Activated CD4-positive, alpha-beta T cell treated with anti-CD3 and anti-CD28 coated beads for 48 hours (primary cell): ENCODE results near the gene GLB1L3.

Source experiments
- DNase-seq: peaks from one replicate; pipeline ENCODE4 v3.0.0-alpha.2; 2020

The GLB1L3 gene, protein sequence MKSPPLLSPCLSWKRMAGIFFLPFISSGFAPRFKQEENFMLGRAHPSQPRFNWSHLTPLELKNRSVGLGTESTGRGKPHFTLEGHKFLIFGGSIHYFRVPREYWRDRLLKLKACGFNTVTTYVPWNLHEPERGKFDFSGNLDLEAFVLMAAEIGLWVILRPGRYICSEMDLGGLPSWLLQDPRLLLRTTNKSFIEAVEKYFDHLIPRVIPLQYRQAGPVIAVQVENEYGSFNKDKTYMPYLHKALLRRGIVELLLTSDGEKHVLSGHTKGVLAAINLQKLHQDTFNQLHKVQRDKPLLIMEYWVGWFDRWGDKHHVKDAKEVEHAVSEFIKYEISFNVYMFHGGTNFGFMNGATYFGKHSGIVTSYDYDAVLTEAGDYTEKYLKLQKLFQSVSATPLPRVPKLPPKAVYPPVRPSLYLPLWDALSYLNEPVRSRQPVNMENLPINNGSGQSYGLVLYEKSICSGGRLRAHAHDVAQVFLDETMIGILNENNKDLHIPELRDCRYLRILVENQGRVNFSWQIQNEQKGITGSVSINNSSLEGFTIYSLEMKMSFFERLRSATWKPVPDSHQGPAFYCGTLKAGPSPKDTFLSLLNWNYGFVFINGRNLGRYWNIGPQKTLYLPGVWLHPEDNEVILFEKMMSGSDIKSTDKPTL

DNA sequence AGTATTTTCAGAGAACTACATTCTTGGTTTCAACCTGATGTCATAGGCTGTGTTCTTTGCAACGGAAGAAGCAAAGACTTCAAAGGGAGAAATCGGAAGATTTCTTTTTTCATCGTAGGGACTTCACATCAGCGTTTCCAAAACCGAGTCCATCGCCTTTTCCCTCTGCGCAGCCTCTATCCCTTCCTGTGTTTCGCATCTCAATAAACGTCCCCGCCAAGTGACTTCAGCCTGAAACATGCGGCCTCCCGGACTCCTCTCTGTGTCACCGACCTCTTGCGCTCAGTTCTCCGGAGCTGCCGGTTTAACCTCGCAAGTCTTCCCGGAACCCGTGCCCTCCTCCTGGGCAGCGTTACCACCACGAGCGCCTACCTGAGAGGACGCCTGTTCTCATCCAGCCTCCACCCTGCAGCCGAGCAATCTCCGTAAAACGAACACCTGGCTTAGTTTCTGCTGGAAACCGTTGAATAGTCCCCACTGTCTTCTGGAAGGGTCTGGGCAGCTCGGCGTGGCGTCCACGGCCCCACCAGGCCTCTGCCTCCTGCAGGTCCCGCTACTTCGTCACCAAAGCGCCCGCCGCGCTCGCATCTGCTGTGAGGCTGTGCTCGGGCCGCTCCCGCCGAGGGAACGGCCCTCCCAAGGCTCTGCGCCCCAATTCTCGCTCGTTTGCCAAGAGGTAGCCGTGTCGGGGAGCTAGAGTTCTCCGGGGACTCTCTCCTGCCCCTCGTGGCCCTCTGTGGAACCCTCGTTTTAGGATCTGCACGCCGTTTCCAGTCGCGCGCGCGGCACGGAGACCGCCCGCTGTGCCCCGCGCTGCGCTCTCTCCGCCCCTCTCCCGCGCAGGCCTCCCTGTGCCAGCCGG lies at the start of gene GLB1L3:
TSS of gene GLB1L3 (plus strand) at position 846 of the 862 bp plus-strand sequence. CDS start 362 bp downstream, outside the sequence.
- DNase-seq = peak; percentile 87

DNA sequence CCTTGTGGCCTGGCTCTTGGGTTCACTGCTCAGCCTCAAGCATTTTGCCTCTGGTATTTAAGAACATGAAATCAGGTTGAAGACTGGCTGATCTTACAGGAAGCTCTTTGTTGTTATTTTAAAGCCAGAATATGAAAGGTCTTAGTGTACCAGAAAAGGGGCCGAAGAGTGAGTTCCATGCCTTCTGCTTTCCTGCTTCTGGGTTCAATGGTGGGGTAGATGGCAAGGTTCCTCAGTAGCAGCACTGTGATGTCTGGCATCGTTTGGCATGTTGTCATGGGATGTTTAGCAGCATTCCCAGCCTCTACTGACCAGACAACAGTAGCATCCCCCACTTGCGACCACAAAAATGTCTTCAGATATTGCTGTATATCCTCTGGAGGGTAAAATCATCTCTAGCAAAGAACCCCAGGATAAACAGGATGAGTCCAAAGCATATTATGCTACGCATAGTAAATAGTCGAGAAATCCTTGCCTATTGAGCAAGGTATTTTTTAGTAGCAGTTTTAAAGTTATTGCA lies 49.3 kb upstream of the GLB1L3 start:
- DNase-seq = no peak

DNA sequence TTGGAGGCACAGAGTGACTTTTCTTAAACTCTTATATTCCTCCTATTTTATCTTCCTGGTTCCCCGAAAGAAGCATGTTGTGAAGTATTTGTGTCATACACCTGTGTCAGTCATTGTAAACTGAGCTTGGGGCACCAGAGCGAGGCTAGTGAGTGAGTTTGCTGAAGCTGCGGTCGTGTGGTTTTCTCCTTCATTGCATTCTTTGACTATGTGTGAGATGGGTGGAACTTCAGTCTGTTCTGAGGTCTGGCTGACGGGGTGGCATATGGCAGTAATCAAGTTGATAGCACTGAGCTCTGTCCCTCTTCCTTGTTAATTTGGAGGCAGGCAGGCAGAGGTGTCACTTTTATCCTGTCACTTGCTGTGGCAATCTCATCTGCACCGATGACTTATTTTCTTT lies 47.6 kb upstream of the GLB1L3 start:
- peak; percentile 39 for DNase-seq

DNA sequence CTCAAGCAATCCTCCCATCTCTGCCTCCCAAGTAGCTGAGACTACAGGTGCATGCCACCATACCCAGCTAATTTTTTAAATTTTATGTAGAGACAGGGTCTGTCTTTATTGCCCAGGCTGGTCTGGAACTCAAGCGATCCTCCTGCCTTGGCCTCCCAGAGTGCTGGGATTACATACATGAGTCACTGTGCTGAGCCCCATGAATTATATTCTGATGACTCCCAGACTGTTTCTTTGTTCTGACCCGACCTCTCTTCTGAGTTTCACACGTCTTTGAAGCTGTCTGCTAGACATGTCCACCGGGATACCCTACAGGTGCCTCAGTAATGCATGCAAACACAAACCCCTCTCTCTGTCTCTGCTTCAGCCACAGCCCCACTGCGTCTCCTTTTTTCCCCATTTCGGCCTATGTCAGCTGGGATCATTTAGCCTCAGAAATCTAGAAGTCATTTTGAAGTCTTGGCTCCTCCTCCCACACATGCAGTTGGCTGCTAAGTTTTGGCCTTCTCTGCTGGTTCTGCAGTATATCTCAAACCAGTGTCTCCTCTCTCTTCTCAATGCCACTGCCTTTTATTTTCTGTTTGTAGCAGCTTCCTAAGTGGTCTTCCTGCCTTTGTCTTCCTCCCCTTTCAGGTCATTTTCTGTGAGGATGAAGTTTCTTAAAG lies 46.9 kb upstream of the GLB1L3 start:
- no peak for DNase-seq

DNA sequence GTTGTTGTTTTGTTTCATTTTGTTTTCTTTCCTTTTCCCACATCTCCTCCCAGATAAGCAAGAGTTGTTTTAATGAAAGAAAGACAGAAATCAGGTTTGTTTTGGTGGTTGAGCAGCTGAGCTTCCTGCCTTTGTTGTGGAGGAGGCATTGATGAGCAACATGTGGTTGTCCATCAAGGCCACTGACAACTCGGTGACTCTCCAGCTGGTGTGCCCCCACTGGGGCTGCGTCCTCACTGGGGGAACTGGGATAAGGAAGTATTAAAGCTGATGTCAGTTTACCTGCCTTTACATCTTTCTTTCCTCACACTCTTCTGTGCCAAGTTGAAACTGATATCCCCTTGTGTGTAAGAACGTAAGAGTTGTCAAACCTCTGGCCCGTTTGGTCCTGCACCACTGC lies 45.8 kb upstream of the GLB1L3 start:
- no peak for DNase-seq

DNA sequence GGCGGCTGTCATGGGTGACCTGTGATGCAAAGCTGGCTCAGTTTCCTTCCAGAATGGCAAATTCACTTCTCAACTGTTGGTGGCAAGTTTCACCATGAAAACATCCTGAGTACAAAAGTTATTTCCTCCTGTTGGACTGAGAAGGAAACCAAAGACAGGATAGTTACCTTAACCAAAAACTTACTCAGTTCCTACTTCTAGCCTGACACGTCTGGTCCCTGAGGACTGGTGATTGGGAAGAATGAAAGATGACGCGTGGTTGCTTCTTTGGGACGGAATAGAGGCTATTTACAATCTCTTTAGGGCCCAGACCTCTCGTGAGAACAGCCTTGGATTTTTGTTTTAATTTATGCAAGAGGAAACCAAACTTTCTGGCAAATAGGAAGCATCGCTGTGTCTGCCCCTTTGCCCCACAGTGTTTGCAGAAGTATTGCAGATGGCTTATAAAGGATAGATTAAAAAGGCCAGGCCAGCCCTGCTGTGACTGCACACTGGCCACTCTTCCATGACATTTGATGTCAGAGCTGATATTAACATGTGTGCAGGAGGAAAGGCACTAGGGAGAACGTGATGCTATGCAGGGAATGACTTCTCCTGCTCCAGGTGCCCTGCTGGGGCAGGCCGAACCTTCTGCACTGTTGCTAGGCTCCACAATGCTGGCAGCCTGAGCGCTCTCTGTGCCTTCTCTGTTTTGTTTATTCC lies 44.1 kb upstream of the GLB1L3 start:
- DNase-seq = no peak

DNA sequence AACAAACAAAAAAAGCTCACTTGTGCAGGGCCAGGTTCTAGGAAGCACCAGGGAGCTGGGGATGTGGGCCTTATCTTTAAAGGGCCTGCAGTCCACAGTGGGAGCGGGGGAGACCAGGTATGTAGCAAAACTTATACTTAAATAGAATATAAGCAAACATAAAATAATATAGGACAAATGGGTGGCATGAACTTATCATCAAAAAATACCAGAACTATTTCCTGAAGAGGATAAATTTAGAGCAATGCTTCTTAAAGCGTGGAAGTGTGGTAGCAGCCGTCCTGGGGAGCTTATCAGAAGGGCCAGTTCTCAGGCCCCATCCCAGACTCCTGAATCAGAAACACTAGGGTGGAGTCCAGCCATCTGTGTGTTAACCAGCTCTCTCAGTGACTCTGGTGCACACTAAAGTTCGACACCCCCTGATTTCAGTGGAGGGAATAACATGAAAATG lies 42.4 kb upstream of the GLB1L3 start:
- no peak for DNase-seq

DNA sequence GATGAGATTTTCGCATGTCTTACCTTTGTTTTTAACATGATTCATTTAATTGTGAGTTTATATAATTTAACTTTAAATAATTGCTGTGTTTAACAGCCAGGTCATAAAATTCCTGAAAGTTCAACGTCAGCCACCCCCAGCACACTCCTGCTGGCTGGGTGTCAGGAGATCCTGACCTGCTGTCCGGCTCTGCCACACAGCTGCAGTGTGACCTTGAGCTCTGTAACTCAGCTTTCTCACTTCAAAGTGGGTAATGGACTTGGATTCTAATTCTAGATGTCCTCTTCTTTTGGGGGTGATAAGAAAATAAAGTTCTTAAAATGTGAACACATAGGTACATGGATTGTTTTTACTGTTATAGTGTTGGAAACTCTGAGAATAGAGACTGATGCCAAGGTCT lies 40.8 kb upstream of the GLB1L3 start:
- no peak for DNase-seq

DNA sequence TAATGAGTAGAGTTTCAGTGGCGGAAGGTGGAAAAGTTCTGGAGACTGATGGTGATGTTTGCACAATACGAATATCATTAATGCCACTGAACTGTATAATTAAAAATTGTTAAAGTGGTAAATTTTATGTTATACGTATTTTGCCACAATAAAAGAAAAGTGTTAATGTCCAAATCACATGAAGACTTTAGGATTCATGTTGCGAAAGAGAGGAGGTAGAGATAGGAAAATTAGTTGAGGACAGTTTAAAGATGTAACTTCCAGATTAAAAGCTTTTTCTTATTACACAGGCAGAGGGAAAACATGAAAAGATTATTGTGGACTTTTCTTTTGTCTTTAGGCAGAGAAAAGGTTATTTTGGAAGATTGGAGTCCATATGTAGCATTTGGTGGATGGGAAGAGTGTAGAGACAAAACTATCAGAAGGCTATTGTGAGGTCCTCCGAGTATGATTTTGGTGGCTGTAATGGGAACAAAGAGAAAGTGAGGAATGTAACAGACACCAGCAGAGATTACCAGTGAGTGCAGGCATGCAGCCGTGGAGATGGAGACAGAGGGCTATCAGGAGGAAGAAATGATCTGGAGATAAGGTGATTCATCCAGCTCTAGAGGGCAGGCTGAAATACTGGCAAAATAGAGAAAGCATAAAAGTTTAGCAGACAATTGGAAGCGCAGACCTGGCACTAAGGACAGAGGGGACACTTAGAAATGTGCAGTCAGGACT lies 39.2 kb upstream of the GLB1L3 start:
- no peak for DNase-seq

DNA sequence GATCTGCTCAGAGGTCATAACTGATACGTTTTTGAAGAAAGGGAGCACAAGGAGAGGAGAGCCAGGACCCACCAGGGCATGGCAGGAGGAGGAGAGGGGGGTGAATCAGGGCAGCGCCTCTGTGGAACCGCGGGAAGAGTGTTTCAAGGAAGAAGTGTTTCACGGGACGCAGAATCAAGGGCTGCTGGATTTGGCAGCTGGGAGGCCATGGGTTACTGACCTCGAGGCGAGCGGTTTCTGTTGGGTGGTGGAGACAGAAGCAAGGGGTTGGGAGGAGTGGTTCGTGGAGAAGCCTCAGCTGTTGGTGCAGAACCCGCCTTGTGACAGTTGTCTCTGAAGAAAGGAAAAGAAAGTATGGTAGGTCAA lies 38.6 kb upstream of the GLB1L3 start:
- DNase-seq = no peak

DNA sequence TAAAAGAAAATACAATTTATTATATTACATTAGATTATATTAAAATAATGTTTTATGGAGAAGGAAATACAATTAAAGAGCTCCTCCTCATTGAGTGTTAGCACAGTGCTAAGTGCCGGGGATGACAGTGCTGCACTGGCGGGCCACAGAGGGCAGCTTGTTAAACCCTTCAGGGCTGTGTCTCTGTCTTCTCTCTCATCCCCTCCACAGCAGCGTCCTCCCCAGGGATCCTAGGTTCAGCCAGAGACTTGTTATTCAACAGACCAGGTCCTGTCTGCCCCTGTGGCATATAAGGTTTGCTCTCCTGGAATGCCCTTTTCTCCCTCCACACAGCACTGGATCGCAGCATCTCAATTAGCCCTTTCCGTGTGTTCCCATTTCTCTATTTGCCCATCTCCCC lies 37.2 kb upstream of the GLB1L3 start:
- no peak for DNase-seq

DNA sequence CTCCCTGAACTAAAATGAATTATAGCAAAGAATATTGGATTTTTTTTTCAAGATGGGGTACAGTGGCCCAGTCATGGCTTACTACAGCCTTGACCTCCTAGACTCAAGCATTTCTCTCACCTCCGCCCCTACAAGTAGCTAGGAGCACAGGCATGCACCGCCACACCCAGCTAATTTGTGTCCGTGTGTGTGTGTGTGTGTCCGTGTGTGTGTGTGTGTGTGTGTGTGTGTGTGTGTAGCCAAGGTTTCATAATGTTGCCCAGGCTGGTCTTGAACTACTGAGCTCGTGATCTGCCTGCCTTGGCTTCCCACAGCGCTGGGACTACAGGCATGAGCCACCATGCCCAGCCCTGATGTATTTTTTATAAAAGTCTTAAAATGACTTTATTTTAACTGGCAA lies 35.6 kb upstream of the GLB1L3 start:
- no peak for DNase-seq

DNA sequence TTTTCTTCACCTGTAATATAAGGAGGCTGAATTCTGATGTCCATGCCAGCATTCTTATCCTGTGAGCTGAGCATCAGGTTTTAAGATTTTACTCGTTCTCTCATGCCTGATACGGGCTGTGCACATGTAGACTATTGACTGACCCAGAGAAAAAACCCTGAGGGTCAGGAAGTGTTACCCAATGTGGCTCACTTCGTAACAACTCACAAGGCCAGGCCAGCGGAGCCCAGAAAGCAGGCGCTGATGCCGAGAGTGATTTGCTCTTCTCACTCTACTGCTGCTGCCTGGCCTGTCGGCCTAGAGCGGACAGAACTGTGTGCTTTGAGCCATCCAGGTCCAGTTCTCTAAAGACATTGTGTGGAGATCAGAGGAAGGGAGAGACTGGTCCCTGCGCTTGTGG lies 33.8 kb upstream of the GLB1L3 start:
- no peak for DNase-seq

DNA sequence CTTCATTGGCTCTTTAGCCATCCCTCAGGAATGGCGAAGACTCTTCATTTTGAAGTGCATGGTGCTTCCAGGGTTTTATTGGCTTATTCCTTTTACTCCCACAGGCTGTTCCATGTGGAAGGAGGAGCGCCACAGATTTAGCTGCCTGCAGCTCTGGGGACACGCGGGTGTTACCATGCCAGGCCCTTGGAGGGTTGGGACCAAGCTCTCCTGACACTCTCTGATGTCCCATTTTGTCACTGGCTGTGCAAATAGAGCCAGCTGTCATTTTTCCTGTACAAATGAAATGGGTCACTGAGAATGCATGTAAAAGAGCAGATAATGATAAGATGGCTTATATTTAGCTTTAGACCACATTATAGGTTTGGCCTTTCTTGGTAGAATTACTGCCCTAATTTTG lies 32.3 kb upstream of the GLB1L3 start:
- no peak for DNase-seq

DNA sequence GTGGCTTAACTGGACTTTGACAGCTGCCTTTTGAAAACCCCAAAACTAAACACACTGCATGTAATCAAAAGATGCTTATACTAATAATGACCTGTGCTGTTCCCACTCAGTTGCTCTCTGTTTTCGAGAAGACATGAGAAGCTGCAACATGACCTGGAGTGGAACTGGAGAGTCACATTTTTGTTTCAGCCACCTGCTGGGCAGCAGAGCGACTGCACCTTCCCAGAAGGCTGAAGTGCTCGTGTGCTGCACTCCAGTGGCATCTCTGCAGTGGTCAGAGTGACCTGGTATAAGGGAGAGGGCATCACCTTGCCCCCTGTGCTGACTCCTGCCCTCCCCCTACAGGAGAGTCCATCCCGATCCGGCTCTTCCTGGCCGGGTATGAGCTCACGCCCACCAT lies 31.6 kb upstream of the GLB1L3 start:
- peak; percentile 31 for DNase-seq

DNA sequence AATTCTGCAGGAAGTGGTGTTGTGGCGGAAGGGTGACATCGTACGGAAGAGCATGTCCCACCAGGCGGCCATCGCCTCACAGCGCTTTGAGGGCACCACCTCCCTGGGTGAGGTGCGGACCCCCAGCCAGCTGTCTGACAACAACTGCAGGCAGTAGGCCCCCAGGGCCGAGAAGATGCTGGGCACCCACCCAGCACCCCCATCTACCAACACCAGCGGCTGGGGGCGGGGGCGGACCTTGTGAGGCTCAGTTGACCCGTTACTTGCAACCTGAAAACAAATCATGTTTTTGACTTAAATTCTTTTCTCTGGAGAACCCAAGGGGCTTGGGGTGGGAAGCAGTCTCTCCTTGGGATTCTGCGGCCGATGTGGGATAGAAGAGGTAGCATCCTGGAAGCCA lies 30.7 kb upstream of the GLB1L3 start:
- DNase-seq = no peak

DNA sequence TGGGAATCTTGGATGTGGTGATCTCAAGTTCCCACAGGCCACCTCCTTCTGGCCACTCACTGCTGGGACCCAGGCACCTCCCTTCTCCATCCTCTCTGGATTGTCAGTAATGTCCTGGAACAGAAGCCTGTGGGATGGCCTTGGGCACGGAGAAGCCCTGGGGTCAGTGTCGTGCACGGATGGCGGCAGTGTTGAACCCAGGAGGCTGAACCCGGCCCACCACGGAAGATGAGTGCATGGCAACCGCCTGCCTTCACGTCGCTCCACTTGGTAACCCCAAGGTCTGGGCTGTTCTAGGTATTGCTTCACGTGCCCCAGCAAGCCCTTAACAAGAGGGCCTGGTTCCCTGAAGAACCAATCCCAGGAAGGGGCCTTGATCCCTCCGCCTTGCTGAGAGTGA lies 30.1 kb upstream of the GLB1L3 start:
- DNase-seq = no peak

DNA sequence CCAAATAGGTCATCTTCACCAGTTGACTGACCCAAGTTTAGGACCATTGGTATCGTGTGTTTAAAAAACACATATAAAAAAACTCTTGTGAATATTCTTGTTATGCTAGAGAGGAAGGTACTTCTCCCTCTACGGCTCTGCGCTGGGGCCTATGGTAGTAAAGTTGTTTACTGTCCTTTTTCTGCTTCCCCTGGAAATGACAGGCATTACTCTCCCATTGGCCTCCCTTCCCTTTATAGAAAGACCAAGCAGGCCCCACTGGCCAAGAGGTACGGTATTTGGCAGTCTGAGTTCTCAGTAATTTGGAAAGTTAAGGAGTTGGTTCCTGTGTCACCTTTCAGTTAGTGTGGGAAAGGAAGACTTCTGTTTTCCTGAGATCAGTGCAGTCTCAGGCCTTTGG lies 29.5 kb upstream of the GLB1L3 start:
- no peak for DNase-seq

DNA sequence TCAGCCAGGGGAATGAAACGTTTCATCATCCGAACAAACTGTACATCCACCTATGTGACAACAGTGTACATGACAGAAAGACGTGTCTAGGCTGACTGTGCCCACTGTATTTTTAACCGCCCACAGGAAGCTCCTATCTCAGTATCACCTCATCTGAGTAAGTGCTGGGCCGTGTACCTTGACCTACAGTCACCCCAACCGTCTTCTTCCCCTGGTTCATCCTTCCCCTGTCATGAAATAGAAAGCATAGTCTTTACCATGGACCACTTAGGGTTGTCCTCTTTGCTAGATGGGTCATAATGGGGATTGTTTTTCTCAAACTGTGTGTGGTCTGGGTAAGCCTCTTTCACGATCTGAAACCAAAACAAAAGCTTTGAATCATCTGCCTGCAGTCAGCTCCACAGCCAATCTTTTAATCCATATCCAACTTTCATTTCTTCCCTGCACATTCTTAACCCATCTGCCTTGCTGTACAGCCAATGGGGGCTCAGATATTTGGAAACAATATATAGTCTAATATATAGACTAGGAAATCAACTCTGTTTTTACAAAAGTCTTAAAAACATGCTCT lies 27.2 kb upstream of the GLB1L3 start:
- peak; percentile 40 for DNase-seq

DNA sequence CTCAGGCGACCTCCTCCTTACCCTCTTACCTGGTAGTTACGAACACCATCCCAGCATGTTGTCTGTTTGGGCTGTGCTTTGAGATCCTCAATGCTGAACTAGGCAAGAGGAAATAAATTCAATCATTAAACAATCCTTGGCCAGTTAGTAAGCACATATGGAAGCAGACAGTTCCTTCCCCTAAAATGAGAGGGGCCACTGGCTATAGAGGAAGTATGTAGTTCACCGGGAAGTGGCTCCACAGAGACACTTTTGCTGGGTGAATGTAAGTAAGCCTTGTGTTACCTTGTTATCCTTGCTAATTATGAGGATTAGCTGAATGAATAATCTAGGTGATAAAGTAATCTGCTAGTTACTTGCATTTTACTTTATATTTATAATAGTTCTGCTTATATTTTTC lies 25.9 kb upstream of the GLB1L3 start:
- DNase-seq = no peak

DNA sequence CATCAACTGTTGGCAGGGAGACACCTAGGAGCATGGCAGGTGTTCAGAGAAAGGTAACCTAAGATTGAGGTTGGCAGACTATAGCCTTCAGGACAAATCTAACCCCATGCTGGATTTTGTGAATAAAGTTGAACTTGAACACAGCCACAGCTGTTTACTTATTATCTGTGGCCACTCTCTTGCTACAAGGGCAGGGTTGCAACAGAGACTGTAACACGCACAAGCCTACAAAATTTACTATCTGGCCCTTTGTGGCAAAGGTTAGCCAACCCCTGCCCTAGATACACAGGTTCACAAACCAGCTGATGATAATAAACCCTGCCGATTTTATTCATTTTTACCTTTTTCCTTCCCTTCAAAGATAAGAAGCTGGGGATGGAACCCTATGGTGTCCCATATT lies 25.5 kb upstream of the GLB1L3 start:
- no peak for DNase-seq
